ENCODE data around the gene CETN3. TPM values are rescaled to one million over a fixed set of nuclear protein-coding genes. Genes with fewer than 3 reads are reported as not detected.
"Not testable (repeated sequence)": the region's sequence is repeated elsewhere in the genome, so short reads cannot be mapped to it uniquely, and the experiment has no call there.

CETN3 gene
- total and polyA plus RNA-seq, 2 experiments from 2014 or later = 49.2 to 85.8 TPM

DNA sequence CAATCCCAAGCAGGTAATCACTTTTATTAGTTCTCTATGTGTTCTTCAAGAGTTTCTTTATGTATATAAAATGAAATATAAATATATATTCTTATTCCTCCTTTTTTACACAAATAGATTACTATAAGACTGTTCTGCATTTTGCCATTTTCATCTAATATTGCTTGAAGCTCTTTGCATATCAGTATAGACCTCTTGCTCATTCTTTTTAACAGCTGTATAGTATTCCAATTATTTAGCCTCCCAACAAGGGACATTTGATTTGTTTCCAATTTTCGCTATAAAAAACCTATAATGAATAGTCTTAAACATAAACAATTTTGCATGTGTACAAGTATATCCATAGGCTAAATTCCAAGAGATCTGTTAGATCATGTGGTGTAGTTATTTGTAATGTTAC, 25.2 kb downstream of the CETN3 start:
- H3K36me3 ChIP-seq = no peaks in the 10 kb centered on the region
- no peak overlapping the region for H3K4me3 ChIP-seq
- H3K27me3 ChIP-seq = no peaks in the 10 kb centered on the region
- no peak for DNase-seq (ENCODE audit: low read depth in 1 of 2, low spot score in 1 of 2)
- peaks cover 6% of the 10 kb centered on the region for H3K4me1 ChIP-seq (ENCODE audit: low read depth)
- TF ChIP-seq, protein P1, sequence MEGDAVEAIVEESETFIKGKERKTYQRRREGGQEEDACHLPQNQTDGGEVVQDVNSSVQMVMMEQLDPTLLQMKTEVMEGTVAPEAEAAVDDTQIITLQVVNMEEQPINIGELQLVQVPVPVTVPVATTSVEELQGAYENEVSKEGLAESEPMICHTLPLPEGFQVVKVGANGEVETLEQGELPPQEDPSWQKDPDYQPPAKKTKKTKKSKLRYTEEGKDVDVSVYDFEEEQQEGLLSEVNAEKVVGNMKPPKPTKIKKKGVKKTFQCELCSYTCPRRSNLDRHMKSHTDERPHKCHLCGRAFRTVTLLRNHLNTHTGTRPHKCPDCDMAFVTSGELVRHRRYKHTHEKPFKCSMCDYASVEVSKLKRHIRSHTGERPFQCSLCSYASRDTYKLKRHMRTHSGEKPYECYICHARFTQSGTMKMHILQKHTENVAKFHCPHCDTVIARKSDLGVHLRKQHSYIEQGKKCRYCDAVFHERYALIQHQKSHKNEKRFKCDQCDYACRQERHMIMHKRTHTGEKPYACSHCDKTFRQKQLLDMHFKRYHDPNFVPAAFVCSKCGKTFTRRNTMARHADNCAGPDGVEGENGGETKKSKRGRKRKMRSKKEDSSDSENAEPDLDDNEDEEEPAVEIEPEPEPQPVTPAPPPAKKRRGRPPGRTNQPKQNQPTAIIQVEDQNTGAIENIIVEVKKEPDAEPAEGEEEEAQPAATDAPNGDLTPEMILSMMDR (IDR thresholded peaks at IDR 0.05; ENCODE audit: low read depth, low read length) = no peak
- H3K27ac ChIP-seq = no peak overlapping the region
- H3K9me3 ChIP-seq (ENCODE audit: low read depth) = no peaks in the 10 kb centered on the region

GRCh38 chr5:90383903-90384302, 25.7 kb downstream of the CETN3 start:
- Histone ChIP-seq H3K4me1 (ENCODE audit: low read depth) (peaks cover 6% of the 10 kb centered on the region), H3K27ac (no peak overlapping the region), H3K36me3 (no peaks in the 10 kb centered on the region), H3K4me3 (no peak overlapping the region), H3K9me3 (ENCODE audit: low read depth) (no peaks in the 10 kb centered on the region), H3K27me3 (no peaks in the 10 kb centered on the region)
- TF ChIP-seq, protein P1 (IDR thresholded peaks at IDR 0.05; ENCODE audit: low read depth, low read length) = no peak
- no peak for DNase-seq (ENCODE audit: low read depth in 1 of 2, low spot score in 1 of 2)

DNA sequence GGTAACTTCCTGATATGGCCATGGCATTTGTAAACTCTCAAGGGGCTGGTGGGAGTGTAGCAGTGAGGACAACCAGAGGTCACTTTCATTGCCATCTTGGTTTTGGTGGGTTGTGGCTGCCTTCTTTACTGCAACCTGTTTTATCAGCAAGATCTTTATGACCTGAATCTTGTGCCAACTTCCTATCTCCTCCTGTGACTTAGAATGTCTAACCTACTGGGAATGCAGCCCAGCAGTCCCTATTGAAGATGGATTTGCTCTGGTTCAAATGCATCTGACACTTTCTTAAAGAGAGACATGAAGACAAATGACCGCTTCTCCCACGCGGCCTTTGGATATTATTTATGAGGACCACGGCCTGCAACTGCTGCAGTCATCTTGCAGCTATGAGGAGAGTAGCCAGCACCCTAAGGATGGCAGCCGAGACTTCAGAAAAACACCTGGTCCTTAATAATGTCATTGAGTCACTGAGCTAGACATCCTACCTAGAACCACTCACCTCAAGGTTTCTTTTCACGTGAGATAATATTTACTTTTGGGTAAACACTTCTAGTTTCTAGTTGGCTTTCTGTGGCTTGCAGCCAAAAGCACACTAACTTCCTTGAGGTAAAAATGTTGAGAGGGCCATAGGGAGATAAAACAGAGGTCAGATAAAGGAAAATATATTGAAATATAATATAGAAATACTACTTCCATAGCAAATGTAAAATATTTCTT, 28.2 kb downstream of the CETN3 start:
- Histone ChIP-seq H3K4me1 (ENCODE audit: low read depth) (no peaks in the 10 kb centered on the region), H3K36me3 (no peaks in the 10 kb centered on the region), H3K9me3 (ENCODE audit: low read depth) (no peaks in the 10 kb centered on the region), H3K4me3 (no peak overlapping the region), H3K27ac (no peak overlapping the region), H3K27me3 (no peaks in the 10 kb centered on the region)
- TF ChIP-seq, protein P1 (IDR thresholded peaks at IDR 0.05; ENCODE audit: low read depth, low read length) = no peak
- no peak for DNase-seq (ENCODE audit: low read depth in 1 of 2, low spot score in 1 of 2)

DNA sequence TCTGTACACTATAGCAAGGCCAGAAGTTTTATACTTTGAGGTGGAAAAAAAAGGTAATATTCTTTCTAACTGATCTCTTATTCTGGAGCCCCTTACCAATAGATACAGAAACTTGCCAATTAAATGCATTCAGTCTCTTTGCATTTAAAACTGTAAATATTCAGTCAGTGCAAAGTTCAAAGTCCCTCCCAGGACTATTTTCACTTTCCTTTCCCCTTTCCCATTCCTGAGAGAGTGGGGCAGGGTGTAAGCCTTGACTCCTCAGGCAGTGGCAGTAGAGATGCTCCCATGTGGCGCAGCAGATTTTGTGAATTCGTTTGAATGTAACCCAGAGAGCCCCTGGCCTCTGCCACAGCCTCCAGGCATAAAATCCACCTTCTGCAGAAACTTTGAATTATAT, 29.9 kb downstream of the CETN3 start:
- no peak for DNase-seq (ENCODE audit: low read depth in 1 of 2, low spot score in 1 of 2)

DNA sequence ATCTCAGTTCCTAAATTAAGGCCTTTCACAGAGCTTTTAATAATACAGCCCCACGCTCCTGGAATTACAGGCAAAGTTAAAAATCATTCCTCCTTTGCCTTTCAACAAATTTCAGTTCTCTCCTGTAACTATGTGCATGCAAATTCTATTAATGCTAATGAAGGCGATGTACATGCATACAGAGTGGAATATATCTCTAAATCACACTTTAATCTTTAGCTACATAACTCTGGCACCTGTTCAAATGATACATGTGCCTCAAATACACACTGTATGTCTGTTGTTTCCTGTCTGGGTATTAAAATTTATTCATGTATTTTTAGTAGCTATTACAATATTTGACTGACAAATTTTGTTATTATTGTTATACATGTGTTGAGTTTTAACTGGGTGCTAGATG, 30.8 kb downstream of the CETN3 start:
- H3K36me3 ChIP-seq = no peaks in the 10 kb centered on the region
- no peaks in the 10 kb centered on the region for H3K27me3 ChIP-seq
- TF ChIP-seq, protein P1 (IDR thresholded peaks at IDR 0.05; ENCODE audit: low read depth, low read length) = no peak
- no peak overlapping the region for H3K27ac ChIP-seq
- no peak overlapping the region for H3K4me3 ChIP-seq
- no peaks in the 10 kb centered on the region for H3K4me1 ChIP-seq (ENCODE audit: low read depth)
- H3K9me3 ChIP-seq (ENCODE audit: low read depth) = no peaks in the 10 kb centered on the region
- DNase-seq (ENCODE audit: low read depth in 1 of 2, low spot score in 1 of 2) = no peak

More for the DNA sequence above, 29.9 kb downstream of the CETN3 start:
- TF ChIP-seq, protein P1 (IDR thresholded peaks at IDR 0.05; ENCODE audit: low read depth, low read length) = no peak
- H3K27ac ChIP-seq = no peak overlapping the region
- no peaks in the 10 kb centered on the region for H3K27me3 ChIP-seq
- H3K9me3 ChIP-seq (ENCODE audit: low read depth) = no peaks in the 10 kb centered on the region
- no peaks in the 10 kb centered on the region for H3K36me3 ChIP-seq
- no peak overlapping the region for H3K4me3 ChIP-seq
- no peaks in the 10 kb centered on the region for H3K4me1 ChIP-seq (ENCODE audit: low read depth)

DNA sequence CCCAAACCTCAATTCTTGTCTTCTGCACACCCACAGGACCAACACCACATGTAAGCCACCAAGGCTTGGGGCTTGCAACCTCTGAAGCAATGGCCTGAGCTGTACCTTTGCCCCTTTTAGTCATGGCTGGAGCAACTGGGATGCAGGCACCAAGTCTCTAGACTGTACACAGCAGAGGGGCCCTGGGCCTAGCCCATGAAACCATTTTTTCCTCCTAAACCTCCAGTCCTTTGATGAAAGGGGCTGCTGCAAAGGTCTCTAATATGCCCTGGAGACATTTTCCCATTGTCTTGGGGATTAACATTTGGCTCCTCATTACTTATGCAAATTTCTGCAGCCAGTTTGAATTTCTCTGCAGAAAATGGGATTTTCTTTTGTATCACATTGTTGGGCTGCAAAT, 38.3 kb downstream of the CETN3 start:
- H3K36me3 ChIP-seq; H3K27ac ChIP-seq; H3K9me3 ChIP-seq (ENCODE audit: low read depth); H3K27me3 ChIP-seq; H3K4me1 ChIP-seq (ENCODE audit: low read depth); DNase-seq (ENCODE audit: low read depth in 1 of 2, low spot score in 1 of 2); H3K4me3 ChIP-seq: not testable (repeated sequence)
